Measurements from ENCODE around the gene ERAL1. TPM values are rescaled to one million over a fixed set of nuclear protein-coding genes. Genes with fewer than 3 reads are reported as not detected.
A peak's percentile ranks its signal among the peaks of the same experiment; 100 is the strongest.

The ERAL1 gene
- total and polyA plus RNA-seq, 2 experiments from 2014 or later, result 77.1 to 121 TPM

- no peak for TF ChIP-seq CTCF (conservative IDR thresholded peaks at IDR 0.05; ENCODE audit: low read depth in 2 of 2)
Measured at GRCh38 chr17:28897769-28898526, 43.1 kb downstream of the ERAL1 start (continued).

- H2AFZ ChIP-seq, result no peak overlapping the region
- Mint-ChIP-seq H3K27ac (no peak overlapping the region), H3K9me3 (no peaks in the 10 kb centered on the region; the same call in 1 of the 3 replicates), H3K4me3 (no peak overlapping the region; the same call in 2 of the 3 replicates), H3K4me1 (peaks cover 34% of the 10 kb centered on the region), H3K36me3 (ENCODE audit: low read depth) (peaks cover 29% of the 10 kb centered on the region), H3K27me3 (ENCODE audit: insufficient read depth, low read depth, poor library complexity) (peaks cover 24% of the 10 kb centered on the region)
- ATAC-seq, result no peak
- H3K36me3 ChIP-seq (ENCODE audit: insufficient read depth), result no peaks in the 10 kb centered on the region; the same call in 1 of the 2 replicates
- H3F3A ChIP-seq (replicated peaks; ENCODE audit: low read depth), result peaks cover 46% of the 10 kb centered on the region
- peak overlapping the region; percentile 85 for H3K27ac ChIP-seq (ENCODE audit: low read depth)
- no peak for DNase-seq (ENCODE audit: low spot score)
- H4K20me1 ChIP-seq (replicated peaks; ENCODE audit: insufficient read depth), result peaks cover 15% of the 10 kb centered on the region
- no peak overlapping the region for H3K4me3 ChIP-seq
- H3K9me2 ChIP-seq (ENCODE audit: insufficient read depth), result no peaks in the 10 kb centered on the region
- H3K4me1 ChIP-seq (ENCODE audit: insufficient read depth), result peaks cover 27% of the 10 kb centered on the region
- peaks cover 49% of the 10 kb centered on the region for H3K79me2 ChIP-seq (replicated peaks; ENCODE audit: insufficient read depth)
- H3K27me3 ChIP-seq (ENCODE audit: insufficient read depth), result no peaks in the 10 kb centered on the region
- no peak overlapping the region for H3K4me2 ChIP-seq
- no peak for TF ChIP-seq CTCF (conservative IDR thresholded peaks at IDR 0.05; ENCODE audit: low read depth in 2 of 2)
- no peak for TF ChIP-seq NANOG (IDR thresholded peaks at IDR 0.05; ENCODE audit: borderline replicate concordance)
- no peak for TF ChIP-seq REST (IDR thresholded peaks at IDR 0.05; ENCODE audit: unreplicated experiment)
- no peak for TF ChIP-seq STAT1 (IDR thresholded peaks at IDR 0.05; ENCODE audit: unreplicated experiment)
- no peak for TF ChIP-seq JUNB (IDR thresholded peaks at IDR 0.05; ENCODE audit: unreplicated experiment)
- TF ChIP-seq POLR2AphosphoS5 (IDR thresholded peaks at IDR 0.05; ENCODE audit: low read depth), result no peak
- TF ChIP-seq EZH2phosphoT487 (IDR thresholded peaks at IDR 0.05; ENCODE audit: unreplicated experiment), result no peak
- no peak for TF ChIP-seq ETS1 (IDR thresholded peaks at IDR 0.05)
- no peak for TF ChIP-seq CREB1 (CRISPR knock-in tag; IDR thresholded peaks at IDR 0.05; ENCODE audit: low read depth)
Measured at GRCh38 chr17:28898527-28898955, 43.7 kb downstream of the ERAL1 start.

All from GM23338 (cell line).